Heart left ventricle (tissue), 13 donors: ENCODE results near the gene VTI1A.

ENCODE experiments used
- CTCF ChIP-seq, 12 donors: fragments of 200-600 bp; sonication (generic) in 4 of 12; IDR thresholded peaks; one replicate each; pipeline versions ENCODE4 v1.5.0 to v1.8.0; 2018 to 2022; ENCODE audit warnings: antibody characterized with exemption in 12 of 12, mild to moderate bottlenecking in 5 of 12
- POLR2A ChIP-seq, 2 donors: fragments of 450-650 bp; IDR thresholded peaks; one replicate each; pipeline ENCODE4 v1.6.1; 2017; ENCODE audit warnings: antibody characterized with exemption in 2 of 2, mild to moderate bottlenecking in 2 of 2, moderate library complexity in 2 of 2
- donor health status: ischemic (EF 13 %, LVEDD 7.1; RV severe dilation, severe dysfunction).
- donor health status: DM: no; HTN: yes; CAD: no.
- donor health status: DM: no; HTN: no; CAD: no.
- donor health status: ischemic (EF 25% LVEDD 6.9; RV normal size, moderate dysfunction).
- donor health status: ischemic (EF 25% LVEDD 5.7; RV mildly dilated, moderate dysfunction).
- donor health status: ischemic (EF 35%, LVEDD 5.7; RV mildly dilated, moderate dysfunction).
- donor health status: nonischemic (EF 11% LVEDD 7.7; RV severe dilation, severe dysfunction).
- donor health status: DM: yes; HTN: yes; CAD: no.
- donor health status: PGD.
- donor health status: ischemic (EF 29% LVEDD 5.4; RV normal size, mild dysfunction).
- donor health status: nonischemic (EF 23%, LVEDD 6.1; RV moderate dilation, normal function).

DNA sequence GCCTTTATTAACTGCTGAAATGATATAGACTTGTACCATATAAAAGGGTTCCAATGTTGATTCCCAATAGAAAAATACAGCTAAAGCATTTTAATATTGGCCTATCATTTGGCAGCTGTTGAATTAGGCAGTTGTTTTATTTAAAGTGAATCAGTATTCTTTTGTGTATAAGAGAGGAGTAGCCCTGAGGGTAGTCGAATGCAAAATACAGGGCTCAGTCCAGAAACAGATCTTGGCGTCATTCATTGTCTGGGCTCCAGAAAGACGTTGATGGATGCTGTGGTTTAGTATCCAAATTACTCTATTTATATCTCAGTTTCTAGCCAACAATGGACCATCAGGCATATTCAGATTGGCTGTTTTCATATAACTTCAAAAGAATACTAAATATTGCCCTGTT is 193.6 kb downstream of the VTI1A start:
- TF ChIP-seq CTCF (IDR thresholded peaks at IDR 0.05) (no peak), POLR2A (IDR thresholded peaks at IDR 0.05) (no peak)
